ENCODE data around the gene SFXN3. TPM values are rescaled to one million over a fixed set of nuclear protein-coding genes. Genes with fewer than 3 reads are reported as not detected.
A peak's percentile ranks its signal among the peaks of the same experiment; 100 is the strongest.

SFXN3 gene
- total and polyA plus RNA-seq, 2 of the 13 experiments (the other 11 are each of a cell fraction or from before 2014, with no cell fraction given) = 16.8 to 71.5 TPM

- TF ChIP-seq ZNF318 (CRISPR knock-in tag; IDR thresholded peaks at IDR 0.05) (0 out of 2 replicates have a peak, but pooled peaks have one; percentile 37), ZNF772 (CRISPR knock-in tag; IDR thresholded peaks at IDR 0.05) (no peak), E2F2 (CRISPR knock-in tag; IDR thresholded peaks at IDR 0.05; ENCODE audit: borderline replicate concordance) (no peak), NCOA1 (CRISPR knock-in tag; IDR thresholded peaks at IDR 0.05) (no peak), ZNF605 (CRISPR knock-in tag; IDR thresholded peaks at IDR 0.05) (no peak), ETV5 (CRISPR knock-in tag; IDR thresholded peaks at IDR 0.05; ENCODE audit: borderline replicate concordance) (no peak; the same call in 1 of the 2 replicates), ZKSCAN5 (CRISPR knock-in tag; IDR thresholded peaks at IDR 0.05) (no peak), ZNF574 (CRISPR knock-in tag; IDR thresholded peaks at IDR 0.05) (no peak), ZNF724P (CRISPR knock-in tag; IDR thresholded peaks at IDR 0.05; ENCODE audit: borderline replicate concordance) (0 out of 2 replicates have a peak, but pooled peaks have one; percentile 2), AKAP8 (CRISPR knock-in tag; IDR thresholded peaks at IDR 0.05) (no peak), SYNCRIP (IDR thresholded peaks at IDR 0.05; ENCODE audit: insufficient read depth, low read depth, low read length) (no peak), ZNF773 (CRISPR knock-in tag; IDR thresholded peaks at IDR 0.05; ENCODE audit: borderline replicate concordance) (no peak), ZNF709 (CRISPR knock-in tag; IDR thresholded peaks at IDR 0.05) (no peak), TBX3 (IDR thresholded peaks at IDR 0.05; ENCODE audit: borderline replicate concordance) (no peak), ZSCAN30 (CRISPR knock-in tag; IDR thresholded peaks at IDR 0.05) (peak; percentile 0; the same call in 1 of the 2 replicates)
Observed at GRCh38 chr10:101060036-101060950, 29.3 kb downstream of the SFXN3 start (continued).
